H1 (cell line): ENCODE results near the gene LCN6. TPM values are rescaled to one million over a fixed set of nuclear protein-coding genes. Genes with fewer than 3 reads are reported as not detected.
A peak's percentile ranks its signal among the peaks of the same experiment; 100 is the strongest.

Source experiments
- CTCF ChIA-PET: fragments of 300-600 bp; sonication (Branson Sonifier 250); formaldehyde crosslinking; loops from one replicate; lab custom pipeline; 2021; ENCODE audit not compliant: partially characterized antibody; lab: Charles Lee
- POLR2A ChIA-PET: fragments of 300-600 bp; sonication (Branson Sonifier 250); formaldehyde crosslinking; loops from one replicate; lab custom pipeline; 2021; ENCODE audit warnings: inconsistent platforms; ENCODE audit not compliant: partially characterized antibody; lab: Charles Lee
- DNase-seq, 2 experiments: peaks; one replicate each; pipeline versions ENCODE4 v3.0.0 to v3.0.0-alpha.2; 2010 to 2022; ENCODE audit warnings: low spot score in 2 of 2, low read depth in 1 of 2, mixed read lengths in 1 of 2
- FAIRE-seq: peaks from 2 replicates; lab custom pipeline; 2011; peaks lifted over from hg19 to GRCh38; lab: Jason Lieb, UNC
- H2AFZ ChIP-seq: 2 replicates; pipeline ENCODE4 v1.8.1; 2012; ENCODE audit warnings: low read length, inconsistent platforms
- H2AK5ac ChIP-seq: 2 replicates; pipeline ENCODE4 v1.6.1; 2013; ENCODE audit warnings: low read depth, low read length
- H2BK120ac ChIP-seq: replicated peaks from 2 replicates; pipeline ENCODE3; 2013; ENCODE audit warnings: low read depth, low read length, inconsistent platforms
- H2BK12ac ChIP-seq: 2 replicates; pipeline ENCODE4 v1.6.1; 2013; ENCODE audit warnings: low read depth, low read length
- H2BK15ac ChIP-seq: 2 replicates; pipeline ENCODE4 v1.6.1; 2013; ENCODE audit warnings: low read length
- H2BK20ac ChIP-seq: 2 replicates; pipeline ENCODE4 v1.6.1; 2013; ENCODE audit warnings: low read length
- H2BK5ac ChIP-seq: 2 replicates; pipeline ENCODE4 v1.6.1; 2013; ENCODE audit warnings: low read depth, low read length
- H3K14ac ChIP-seq: 2 replicates; pipeline ENCODE4 v1.6.1; 2013; ENCODE audit warnings: inconsistent platforms; ENCODE audit not compliant: insufficient read length
- H3K18ac ChIP-seq: 2 replicates; pipeline ENCODE4 v1.6.1; 2013; ENCODE audit warnings: low read length; ENCODE audit errors: extremely low read depth
- H3K23ac ChIP-seq: 2 replicates; pipeline ENCODE4 v1.6.1; 2013; ENCODE audit warnings: inconsistent platforms; ENCODE audit not compliant: insufficient read length
- H3K23me2 ChIP-seq: 2 replicates; pipeline ENCODE4 v1.6.1; 2013; ENCODE audit warnings: low read depth, low read length
- H3K27ac ChIP-seq: 2 replicates; pipeline ENCODE4 v1.6.1; 2011; ENCODE audit warnings: low read depth, low read length, inconsistent platforms
- H3K27me3 ChIP-seq, 4 experiments: replicated peaks in 1 of 4; 1 replicate in 1 of 4; 2 replicates in 3 of 4; pipeline versions ENCODE4 v1.6.1 to v1.8.1; 2011 to 2013; ENCODE audit warnings: low read length in 3 of 4, mild to moderate bottlenecking in 3 of 4, inconsistent platforms in 2 of 4, mixed read lengths in 2 of 4, moderate library complexity in 1 of 4; ENCODE audit not compliant: control insufficient read depth in 3 of 4, insufficient read depth in 3 of 4; ENCODE audit errors: extremely low read depth in 1 of 4
- H3K36me3 ChIP-seq, 4 experiments: 2 replicates each; pipeline versions ENCODE4 v1.6.1 to v1.8.1; 2011 to 2013; ENCODE audit warnings: mild to moderate bottlenecking in 4 of 4, low read length in 3 of 4, moderate library complexity in 2 of 4, control low read depth in 1 of 4, inconsistent platforms in 1 of 4; ENCODE audit not compliant: insufficient read depth in 4 of 4, control insufficient read depth in 2 of 4
- H3K4ac ChIP-seq: replicated peaks from 2 replicates; pipeline ENCODE3; 2013; ENCODE audit warnings: low read length, low read depth, mixed read lengths, inconsistent platforms; ENCODE audit not compliant: insufficient read length
- H3K4me1 ChIP-seq, 4 experiments: replicated peaks in 1 of 4; 1 replicate in 1 of 4; 2 replicates in 3 of 4; pipeline versions ENCODE4 v1.6.1 to v1.8.1; 2011 to 2013; ENCODE audit warnings: low read length in 3 of 4, inconsistent platforms in 2 of 4, mixed read lengths in 1 of 4; ENCODE audit not compliant: insufficient read depth in 4 of 4, control insufficient read depth in 3 of 4
- H3K4me2 ChIP-seq, 2 experiments: 2 replicates each; pipeline versions ENCODE4 v1.6.1 to v1.8.1; 2011 to 2013; ENCODE audit warnings: low read depth in 2 of 2, low read length in 2 of 2, control low read depth in 1 of 2, inconsistent platforms in 1 of 2, mild to moderate bottlenecking in 1 of 2; ENCODE audit not compliant: insufficient read depth in 1 of 2
- H3K4me3 ChIP-seq, 4 experiments: fragments of 200-600, 300-600 bp in 1 of 4; sonication (generic), shearing (Covaris generic), sonication (Bioruptor Twin) in 1 of 4; 2 replicates each; pipeline versions ENCODE4 v1.5.1 to v1.8.1; 2011 to 2016; ENCODE audit warnings: low read length in 4 of 4, low read depth in 3 of 4, control low read depth in 2 of 4, inconsistent platforms in 2 of 4, mild to moderate bottlenecking in 2 of 4, mixed read lengths in 1 of 4, moderate library complexity in 1 of 4; ENCODE audit not compliant: insufficient read depth in 2 of 4; ENCODE audit errors: extremely low read depth in 1 of 4
- H3K56ac ChIP-seq: replicated peaks from 2 replicates; pipeline ENCODE3; 2013; ENCODE audit warnings: low read depth, mild to moderate bottlenecking, mixed read lengths, low read length, inconsistent platforms; ENCODE audit not compliant: insufficient read length
- H3K79me1 ChIP-seq: 2 replicates; pipeline ENCODE4 v1.6.1; 2013; ENCODE audit warnings: low read depth, low read length, control low read depth
- H3K79me2 ChIP-seq, 2 experiments: 2 replicates each; pipeline versions ENCODE4 v1.6.1 to v1.8.1; 2012 to 2013; ENCODE audit warnings: low read length in 2 of 2, mild to moderate bottlenecking in 2 of 2, inconsistent platforms in 1 of 2; ENCODE audit not compliant: insufficient read depth in 2 of 2, control insufficient read depth in 1 of 2
- H3K9ac ChIP-seq, 4 experiments: replicated peaks in 1 of 4; 1 replicate in 1 of 4; 2 replicates in 3 of 4; pipeline versions ENCODE4 v1.6.1 to v1.8.1; 2011 to 2013; ENCODE audit warnings: low read depth in 3 of 4, low read length in 3 of 4, control low read depth in 2 of 4, mild to moderate bottlenecking in 2 of 4, moderate library complexity in 2 of 4, inconsistent platforms in 1 of 4; ENCODE audit errors: extremely low read depth in 1 of 4
- H3K9me3 ChIP-seq, 2 experiments: 2 replicates each; pipeline versions ENCODE4 v1.6.1 to v1.8.1; 2012 to 2013; ENCODE audit warnings: mild to moderate bottlenecking in 2 of 2, moderate library complexity in 2 of 2, control low read depth in 1 of 2, inconsistent platforms in 1 of 2, low read depth in 1 of 2, low read length in 1 of 2, mixed read lengths in 1 of 2; ENCODE audit not compliant: insufficient read depth in 2 of 2
- H4K20me1 ChIP-seq, 2 experiments: replicated peaks in 1 of 2; 2 replicates each; pipeline versions ENCODE3 to v1.8.1; 2011 to 2013; ENCODE audit warnings: inconsistent platforms in 2 of 2, low read length in 2 of 2, mild to moderate bottlenecking in 1 of 2; ENCODE audit not compliant: insufficient read depth in 2 of 2, control insufficient read depth in 1 of 2
- H4K5ac ChIP-seq: 2 replicates; pipeline ENCODE4 v1.6.1; 2013; ENCODE audit warnings: low read length, low read depth, mixed read lengths, inconsistent platforms; ENCODE audit not compliant: insufficient read length
- H4K8ac ChIP-seq: 2 replicates; pipeline ENCODE4 v1.8.0; 2013; ENCODE audit warnings: mild to moderate bottlenecking, moderate library complexity, low read length, inconsistent platforms; ENCODE audit not compliant: insufficient read depth; ENCODE audit errors: extremely low read depth
- H4K91ac ChIP-seq: replicated peaks from 2 replicates; pipeline ENCODE3; 2013; ENCODE audit warnings: low read length, mixed read lengths, inconsistent platforms; ENCODE audit not compliant: insufficient read length
- BCL11A ChIP-seq, 2 experiments: IDR thresholded peaks; one replicate each; pipeline ENCODE4 v1.6.1; 2011; ENCODE audit warnings: low read depth in 2 of 2, low read length in 2 of 2, mild to moderate bottlenecking in 2 of 2
- POLR2A ChIP-seq, 2 experiments: IDR thresholded peaks; 1 replicate in 1 of 2; 2 replicates in 1 of 2; pipeline ENCODE4 v1.6.1; 2011; ENCODE audit warnings: low read depth in 2 of 2, low read length in 2 of 2, mild to moderate bottlenecking in 2 of 2; ENCODE audit errors: control extremely low read depth in 1 of 2
- WGBS, 2 experiments: shearing (Covaris generic) in 1 of 2; methylation state at CpG; one replicate each; pipeline versions ENCODE4 v1.1.6 to v1.1.7; 2013 to 2015; ENCODE audit warnings: low lambda C conversion rate in 2 of 2, mixed read lengths in 2 of 2, inconsistent platforms in 1 of 2, low coverage in 1 of 2, missing lambda C conversion rate in 1 of 2; ENCODE audit not compliant: insufficient replicate concordance in 2 of 2, insufficient coverage in 1 of 2, insufficient read length in 1 of 2; ENCODE audit errors: extremely low coverage in 1 of 2, missing lambda C conversion rate in 1 of 2; 5-methylcytosine and 5-hydroxymethylcytosine counted together
- polyA plus RNA-seq, 7 experiments: library from polyadenylated mRNA; depleted of rRNA in 3 of 7; stranded (reverse) in 5 of 7; unstranded in 2 of 7; fragments of >200 nt in 5 of 7; fragments of 200-250 nt in 2 of 7; gene quantifications; 1 replicate in 5 of 7; 2 replicates in 1 of 7; 4 replicates in 1 of 7; pipeline versions ENCODE4 v1.2.1 to v1.2.3, GENCODE V29; 2011 to 2013; ENCODE audit warnings: missing spikeins in 2 of 7, mixed read lengths in 2 of 7
- total RNA-seq: library from RNA; stranded (reverse); fragmentation: NEBNext Ultra II Directional; extraction: Animal tissue kit (Norgen Biotek cat#: 25700); gene quantifications from 2 replicates; pipeline ENCODE4 v1.2.1, GENCODE V29; 2021

LCN6 gene
- total and polyA plus RNA-seq, 2 of the 8 experiments (the other 6 are each of a cell fraction or from before 2014, with no cell fraction given), result not detected

DNA sequence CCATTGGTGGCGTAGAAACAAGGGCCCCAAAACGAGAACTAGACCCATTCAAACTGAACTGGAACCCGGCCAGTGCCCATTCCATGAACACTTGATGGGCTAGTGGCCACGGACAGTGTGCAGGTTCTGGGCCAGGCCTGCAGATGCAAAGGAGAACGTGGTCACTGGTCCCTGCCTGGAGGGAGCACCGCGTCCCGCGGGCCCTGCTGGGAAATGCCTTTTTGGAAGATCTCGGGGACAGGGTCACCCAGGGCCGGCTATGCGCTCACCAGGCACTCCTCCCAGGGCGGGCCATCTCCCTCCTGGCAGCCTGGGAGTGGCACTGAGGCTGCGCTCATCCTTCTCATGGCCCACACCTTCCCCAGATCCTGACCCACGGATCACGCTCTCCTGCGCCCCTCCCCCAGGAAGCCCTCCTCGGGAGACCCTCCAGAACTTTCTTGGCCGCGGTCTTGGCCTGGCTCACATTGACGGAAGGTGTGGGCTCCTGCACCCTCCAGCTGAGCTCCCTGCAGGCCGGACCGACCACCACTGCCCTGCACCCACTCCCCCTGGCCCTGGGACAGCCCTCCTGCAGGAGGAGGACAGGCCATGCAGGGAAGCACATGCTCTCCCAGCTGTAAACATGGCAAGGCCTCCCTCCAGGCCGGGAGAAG is 38.7 kb downstream of the LCN6 start:
- Histone ChIP-seq H3K27me3 (peaks cover 0 to 5% (median 3%) of the 10 kb centered on the region in 4 experiments; a peak in 4 of 7 replicates), H3K4me3 (no peak overlapping the region), H3K27ac (no peak overlapping the region), H2BK120ac (no peak overlapping the region), H2BK12ac (peak overlapping the region; percentile 77; the same call in 1 of the 2 replicates), H3K4me2 (no peak overlapping the region), H4K20me1 (peaks cover 10 to 11% of the 10 kb centered on the region in 2 experiments), H4K5ac (no peak overlapping the region), H3K9ac (no peak overlapping the region), H3K23me2 (peaks cover 3% of the 10 kb centered on the region; the same call in 1 of the 2 replicates), H3K79me1 (peaks cover 14% of the 10 kb centered on the region), H3K4ac (peak overlapping the region; percentile 23), H3K79me2 (peaks cover 0 to 11% of the 10 kb centered on the region in 2 experiments; a peak in 1 of 4 replicates), H3K36me3 (no peaks in the 10 kb centered on the region), H3K9me3 (no peaks in the 10 kb centered on the region), H2AFZ (no peak overlapping the region), H3K18ac (no peak overlapping the region; the same call in 1 of the 2 replicates), H4K8ac (no peak overlapping the region), H2BK5ac (no peak overlapping the region), H3K23ac (no peak overlapping the region), H2BK15ac (no peak overlapping the region), H3K14ac (no peak overlapping the region), H3K56ac (no peak overlapping the region), H4K91ac (no peak overlapping the region), H3K4me1 (peaks cover 0 to 12% (median 6%) of the 10 kb centered on the region in 4 experiments; a peak in 5 of 7 replicates), H2AK5ac (no peak overlapping the region), H2BK20ac (0 out of 2 replicates have a peak overlapping the region, but pooled peaks have one; percentile 61)
- TF ChIP-seq POLR2A (IDR thresholded peaks at IDR 0.05; ENCODE audit: control extremely low read depth in 1 of 2, low read depth in 2 of 2, low read length in 2 of 2) (no peak), BCL11A (IDR thresholded peaks at IDR 0.05; ENCODE audit: low read depth in 2 of 2, low read length in 2 of 2) (no peak)
- FAIRE-seq, result no peak
- ChIA-PET POLR2A (interaction anchor here (5.0 kb wide), 1 partner anchor 18 kb away, joined by 35 read pairs; no protein-coding TSS in a partner anchor), CTCF (interaction anchor here (1.0 kb wide), 1 partner anchor 10 kb away, joined by 3 read pairs; no protein-coding TSS in a partner anchor)
- 91% methylated on average over 24 of the region's 24 CpGs; no CpG with 5 or more reads in 1 of the 2 experiments for WGBS, 2 experiments
- no peak for DNase-seq
